Measurements from ENCODE around the gene MPG. TPM values are rescaled to one million over a fixed set of nuclear protein-coding genes. Genes with fewer than 3 reads are reported as not detected.
"Not testable (repeated sequence)": the region's sequence is repeated elsewhere in the genome, so short reads cannot be mapped to it uniquely, and the experiment has no call there.

MPG gene
- polyA plus RNA-seq, 1 experiment, result 47.3 TPM

DNA sequence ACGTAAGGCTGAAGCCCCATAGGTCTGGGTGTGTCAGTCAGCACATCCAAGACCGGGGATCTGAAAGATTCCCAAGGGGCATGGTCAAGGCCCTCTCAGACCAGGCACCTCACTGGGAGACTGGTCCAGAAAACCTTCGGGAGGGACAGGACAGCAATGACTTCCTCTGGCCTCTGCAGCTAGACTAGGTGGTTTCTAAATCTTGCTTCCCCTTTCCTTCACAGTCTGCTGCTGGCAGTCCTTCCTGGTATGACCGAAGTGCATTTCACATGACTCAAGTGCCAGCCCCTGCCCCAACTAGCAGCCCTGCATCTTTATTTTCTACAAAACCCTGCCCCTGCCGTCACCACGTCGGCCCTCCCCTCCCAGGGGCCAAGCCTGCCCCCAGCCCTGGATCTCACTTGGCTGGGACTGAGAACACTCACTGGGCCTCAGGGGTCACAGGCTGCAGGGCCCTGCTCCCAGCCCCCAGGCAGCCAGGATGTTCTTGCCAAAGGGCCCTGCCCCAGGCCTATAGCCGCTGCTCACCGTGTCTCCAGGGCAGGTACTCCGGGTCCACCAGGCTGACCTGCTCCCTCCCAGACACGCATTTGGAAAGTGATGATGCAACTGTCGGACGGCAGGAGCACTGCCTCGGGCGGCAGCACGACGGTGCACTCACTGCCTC is 42.9 kb upstream of the MPG start:
- ChIA-PET POLR2A (no interaction called here), CTCF (no interaction called here)
- Histone ChIP-seq H3K27ac (ENCODE audit: low read depth, low read length) (no peak overlapping the region), H3K4me3 (ENCODE audit: low read depth, low read length) (no peak overlapping the region), H3K27me3 (ENCODE audit: control insufficient read depth, insufficient read depth, low read length) (no peaks in the 10 kb centered on the region), H3K9me3 (ENCODE audit: control insufficient read depth, insufficient read depth, low read length) (no peaks in the 10 kb centered on the region)
- no peak for DNase-seq (ENCODE audit: low read depth, low spot score)
- TF ChIP-seq, protein P1, sequence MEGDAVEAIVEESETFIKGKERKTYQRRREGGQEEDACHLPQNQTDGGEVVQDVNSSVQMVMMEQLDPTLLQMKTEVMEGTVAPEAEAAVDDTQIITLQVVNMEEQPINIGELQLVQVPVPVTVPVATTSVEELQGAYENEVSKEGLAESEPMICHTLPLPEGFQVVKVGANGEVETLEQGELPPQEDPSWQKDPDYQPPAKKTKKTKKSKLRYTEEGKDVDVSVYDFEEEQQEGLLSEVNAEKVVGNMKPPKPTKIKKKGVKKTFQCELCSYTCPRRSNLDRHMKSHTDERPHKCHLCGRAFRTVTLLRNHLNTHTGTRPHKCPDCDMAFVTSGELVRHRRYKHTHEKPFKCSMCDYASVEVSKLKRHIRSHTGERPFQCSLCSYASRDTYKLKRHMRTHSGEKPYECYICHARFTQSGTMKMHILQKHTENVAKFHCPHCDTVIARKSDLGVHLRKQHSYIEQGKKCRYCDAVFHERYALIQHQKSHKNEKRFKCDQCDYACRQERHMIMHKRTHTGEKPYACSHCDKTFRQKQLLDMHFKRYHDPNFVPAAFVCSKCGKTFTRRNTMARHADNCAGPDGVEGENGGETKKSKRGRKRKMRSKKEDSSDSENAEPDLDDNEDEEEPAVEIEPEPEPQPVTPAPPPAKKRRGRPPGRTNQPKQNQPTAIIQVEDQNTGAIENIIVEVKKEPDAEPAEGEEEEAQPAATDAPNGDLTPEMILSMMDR (IDR thresholded peaks at IDR 0.05; ENCODE audit: low read depth, low read length), result no peak

DNA sequence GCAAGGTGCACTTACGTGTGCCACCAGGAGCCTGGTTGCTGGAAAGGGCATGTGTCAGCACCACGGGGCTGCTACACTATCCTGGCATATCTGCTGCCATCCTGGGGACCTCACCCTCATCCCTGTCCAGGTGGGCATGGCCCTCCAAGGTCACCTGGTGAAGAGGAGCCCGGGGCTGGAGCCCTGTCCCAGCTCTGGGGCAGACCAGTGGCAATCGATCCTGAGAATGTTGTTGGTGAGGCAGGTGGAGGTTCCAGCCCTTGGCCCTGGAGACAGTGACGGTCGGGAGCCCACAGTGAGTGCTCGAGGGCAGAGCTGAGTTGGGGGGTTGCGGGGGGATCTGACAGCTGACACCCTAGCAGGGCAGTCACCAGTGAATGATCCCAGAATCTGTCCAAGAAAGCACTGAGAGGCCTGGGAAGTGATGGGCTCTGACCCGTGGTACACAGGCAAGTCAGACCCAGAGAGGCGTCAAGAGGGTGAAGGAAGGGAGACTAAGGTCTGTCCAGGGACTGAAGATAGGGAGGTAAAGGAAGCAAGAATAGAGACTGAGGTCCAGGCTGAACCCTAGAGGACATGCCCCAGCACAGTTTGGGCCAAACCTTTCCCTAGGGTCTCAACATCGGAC is 42.2 kb upstream of the MPG start:
- TF ChIP-seq, protein P1 (IDR thresholded peaks at IDR 0.05; ENCODE audit: low read depth, low read length), result no peak
- CTCF ChIA-PET, result no interaction called here
- Histone ChIP-seq H3K27me3 (ENCODE audit: control insufficient read depth, insufficient read depth, low read length) (no peaks in the 10 kb centered on the region), H3K9me3 (ENCODE audit: control insufficient read depth, insufficient read depth, low read length) (no peaks in the 10 kb centered on the region), H3K4me3 (ENCODE audit: low read depth, low read length) (no peak overlapping the region), H3K27ac (ENCODE audit: low read depth, low read length) (no peak overlapping the region)
- DNase-seq (ENCODE audit: low read depth, low spot score), result no peak
- POLR2A ChIA-PET, result no interaction called here

DNA sequence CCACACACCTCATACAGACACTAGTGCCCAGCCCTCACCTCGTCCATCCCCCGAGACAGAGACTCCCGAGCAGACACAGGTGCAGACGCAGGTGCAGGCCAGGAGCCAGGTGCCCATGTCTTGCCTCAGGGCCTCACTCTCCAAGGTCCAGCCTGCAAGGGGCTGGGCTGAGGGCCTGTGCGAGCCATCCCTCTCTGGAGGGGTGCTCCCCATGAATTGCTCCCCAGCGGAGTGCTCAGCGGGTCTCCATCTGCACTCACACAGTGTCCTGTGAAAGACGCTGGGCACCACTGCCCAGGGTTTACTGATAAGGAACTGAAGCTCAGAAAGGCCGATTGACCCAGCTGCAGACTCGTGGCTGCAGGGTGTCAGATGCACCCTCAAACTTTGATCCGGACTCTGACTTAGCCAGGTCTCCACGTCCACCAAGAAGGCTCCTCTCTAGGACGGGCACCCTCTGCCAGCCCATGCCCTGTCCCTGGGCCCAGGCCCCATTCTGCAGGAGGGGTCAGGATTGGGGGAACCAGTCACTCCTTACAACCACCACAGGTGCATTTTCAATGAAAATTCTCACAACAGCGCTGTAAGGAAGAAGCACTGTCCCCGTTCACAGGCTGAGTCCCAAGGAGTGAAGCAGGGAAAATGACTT is 41.6 kb upstream of the MPG start:
- H3K27ac ChIP-seq (ENCODE audit: low read depth, low read length), result no peak overlapping the region
- H3K4me3 ChIP-seq (ENCODE audit: low read depth, low read length), result no peak overlapping the region
- POLR2A ChIA-PET, result no interaction called here
- CTCF ChIA-PET, result no interaction called here
- TF ChIP-seq, protein P1 (IDR thresholded peaks at IDR 0.05; ENCODE audit: low read depth, low read length), result no peak
- no peak for DNase-seq (ENCODE audit: low read depth, low spot score)
- no peaks in the 10 kb centered on the region for H3K27me3 ChIP-seq (ENCODE audit: control insufficient read depth, insufficient read depth, low read length)
- no peaks in the 10 kb centered on the region; the same call in 1 of the 2 replicates for H3K9me3 ChIP-seq (ENCODE audit: control insufficient read depth, insufficient read depth, low read length)

DNA sequence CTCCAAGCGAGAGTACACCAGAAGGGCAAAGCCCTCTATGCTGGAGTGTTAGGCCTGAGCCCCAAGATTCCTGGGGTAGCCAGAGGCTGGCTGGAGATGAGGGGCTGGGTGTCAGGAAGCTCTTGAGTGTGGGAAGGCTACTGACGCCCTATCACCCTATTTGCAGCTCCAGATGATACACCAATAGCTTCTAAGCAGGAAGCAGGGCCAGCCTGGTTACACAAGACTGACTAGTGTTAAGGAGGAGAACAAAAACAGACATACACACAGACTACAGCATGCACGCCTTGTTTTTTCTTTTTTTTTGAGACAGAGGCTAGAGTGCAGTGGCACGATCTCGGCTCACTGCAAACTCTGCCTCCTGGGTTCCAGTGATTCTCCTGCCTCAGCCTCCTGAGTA is 40.5 kb upstream of the MPG start:
- H3K27ac ChIP-seq (ENCODE audit: low read depth, low read length), result no peak overlapping the region
- no peak overlapping the region for H3K4me3 ChIP-seq (ENCODE audit: low read depth, low read length)
- TF ChIP-seq, protein P1 (IDR thresholded peaks at IDR 0.05; ENCODE audit: low read depth, low read length), result no peak
- CTCF ChIA-PET, result no interaction called here
- no peaks in the 10 kb centered on the region; the same call in 1 of the 2 replicates for H3K9me3 ChIP-seq (ENCODE audit: control insufficient read depth, insufficient read depth, low read length)
- POLR2A ChIA-PET, result no interaction called here
- no peaks in the 10 kb centered on the region for H3K27me3 ChIP-seq (ENCODE audit: control insufficient read depth, insufficient read depth, low read length)
- DNase-seq (ENCODE audit: low read depth, low spot score), result no peak

DNA sequence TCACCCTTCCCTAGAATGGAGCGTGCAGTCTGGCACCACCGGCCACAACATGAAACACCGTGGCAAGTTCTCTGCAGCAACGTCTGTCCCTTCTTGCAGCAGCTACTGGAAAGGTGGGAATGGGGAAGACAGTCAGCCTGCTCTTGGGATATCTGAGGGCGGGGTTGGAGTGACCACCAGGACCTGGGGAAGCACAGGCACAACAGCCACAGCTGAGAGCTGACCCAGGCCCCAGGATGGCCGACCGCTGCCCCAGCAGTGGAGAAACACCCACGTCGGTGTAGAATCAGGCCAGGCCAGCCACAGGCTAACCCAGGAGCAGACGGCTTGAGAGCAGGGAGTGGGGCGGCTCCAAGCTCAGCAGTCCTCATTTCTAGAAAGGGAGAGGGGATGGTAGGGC is 39.8 kb upstream of the MPG start:
- H3K4me3 ChIP-seq (ENCODE audit: low read depth, low read length); H3K27ac ChIP-seq (ENCODE audit: low read depth, low read length); CTCF ChIA-PET; DNase-seq (ENCODE audit: low read depth, low spot score); H3K27me3 ChIP-seq (ENCODE audit: control insufficient read depth, insufficient read depth, low read length); POLR2A ChIA-PET; H3K9me3 ChIP-seq (ENCODE audit: control insufficient read depth, insufficient read depth, low read length): not testable (repeated sequence)
